HG03571 (cell line): Measurements from ENCODE around the gene ANKRD11.
"Not testable (repeated sequence)": the region's sequence is repeated elsewhere in the genome, so short reads cannot be mapped to it uniquely, and the experiment has no call there.

Experiments used
- ATAC-seq: cut with Tn5 transposase; IDR thresholded peaks from one replicate; pipeline ENCODE4 v1.9.1; 2021; ENCODE audit not compliant: unreplicated experiment

The ANKRD11 gene

GRCh38 chr16:89409161-89409711, 81.1 kb downstream of the ANKRD11 start:
- ATAC-seq = no peak

GRCh38 chr16:89408315-89408714, 82.0 kb downstream of the ANKRD11 start:
- ATAC-seq = no peak

DNA sequence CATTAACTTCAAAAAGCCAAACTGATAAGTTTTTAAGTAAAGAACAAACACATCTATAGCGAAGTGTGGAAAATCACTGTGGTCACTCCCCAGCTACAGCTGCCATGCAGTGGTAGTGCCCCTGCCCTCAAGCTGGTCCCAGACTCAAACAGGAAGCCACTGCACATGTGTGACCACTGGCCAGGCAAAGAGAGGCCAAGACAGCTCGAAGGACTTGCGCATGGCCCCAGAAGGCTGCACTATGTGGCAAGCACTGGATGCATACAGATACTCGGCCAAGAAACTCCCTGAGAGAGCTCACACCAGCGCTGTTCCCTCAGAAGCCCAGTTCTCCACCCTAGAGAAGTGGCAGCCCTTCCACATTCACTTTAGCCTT, 82.4 kb downstream of the ANKRD11 start:
- no peak for ATAC-seq

DNA sequence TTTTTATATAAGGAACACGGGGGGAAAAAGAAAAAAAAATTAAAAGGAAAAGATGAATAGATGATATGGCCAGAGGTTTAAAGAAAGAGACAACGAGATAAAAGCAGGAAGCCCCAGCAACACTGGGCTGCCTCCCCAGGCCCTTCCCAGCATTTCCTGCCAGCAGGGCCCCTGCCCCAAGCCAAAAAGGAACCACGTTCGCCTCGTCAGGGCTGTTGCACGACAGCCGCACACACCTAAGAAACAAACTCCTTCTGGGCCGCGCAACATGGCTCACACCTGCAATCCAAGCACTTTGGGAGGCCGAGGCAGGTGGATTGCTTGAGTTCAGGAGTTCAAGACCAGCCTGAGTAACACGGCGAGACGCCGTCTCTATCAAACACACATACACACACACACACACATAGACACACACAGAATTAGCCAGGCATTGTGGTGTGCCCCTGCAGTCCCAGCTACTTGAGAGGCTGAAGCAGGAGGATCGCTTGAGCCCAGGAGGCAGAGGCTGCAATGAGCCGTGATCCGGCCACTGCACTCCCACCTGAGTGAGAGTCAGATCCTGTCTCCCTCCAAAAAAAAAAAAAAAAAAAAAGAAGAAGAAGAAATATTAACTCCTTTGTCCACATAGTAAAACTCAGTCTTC, 83.0 kb downstream of the ANKRD11 start:
- ATAC-seq = no peak

DNA sequence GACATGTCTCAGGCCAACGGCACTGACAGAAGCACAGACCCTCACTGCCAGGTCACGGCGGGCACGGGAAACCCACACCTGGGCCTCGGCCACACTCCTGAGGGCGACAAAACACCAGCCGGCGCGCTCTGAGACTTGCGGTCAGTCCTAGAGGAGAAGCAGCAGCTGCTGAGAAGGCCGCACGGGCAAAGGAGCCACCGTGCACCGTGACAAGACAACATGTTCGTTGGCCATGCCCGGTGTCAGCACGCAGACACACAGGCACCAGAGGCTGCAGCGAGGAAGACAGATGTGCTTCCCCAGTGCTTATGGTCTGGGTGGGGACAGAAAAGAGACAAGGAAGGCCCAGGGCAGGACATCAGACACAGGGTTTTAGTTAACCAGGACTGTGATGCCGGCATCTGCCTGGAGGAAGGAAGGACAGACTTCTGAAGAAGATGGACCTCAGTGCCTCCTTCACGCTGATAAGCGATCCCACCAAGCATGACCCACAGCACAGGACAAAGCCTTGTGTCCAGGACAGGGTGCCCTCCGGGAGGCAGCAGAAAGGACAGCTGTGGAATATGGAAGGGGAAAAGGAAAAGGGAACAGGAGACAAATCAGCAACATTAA, 84.0 kb downstream of the ANKRD11 start:
- ATAC-seq = no peak

- no peak for ATAC-seq
Measured at GRCh38 chr16:89404561-89404960, 85.8 kb downstream of the ANKRD11 start.

DNA sequence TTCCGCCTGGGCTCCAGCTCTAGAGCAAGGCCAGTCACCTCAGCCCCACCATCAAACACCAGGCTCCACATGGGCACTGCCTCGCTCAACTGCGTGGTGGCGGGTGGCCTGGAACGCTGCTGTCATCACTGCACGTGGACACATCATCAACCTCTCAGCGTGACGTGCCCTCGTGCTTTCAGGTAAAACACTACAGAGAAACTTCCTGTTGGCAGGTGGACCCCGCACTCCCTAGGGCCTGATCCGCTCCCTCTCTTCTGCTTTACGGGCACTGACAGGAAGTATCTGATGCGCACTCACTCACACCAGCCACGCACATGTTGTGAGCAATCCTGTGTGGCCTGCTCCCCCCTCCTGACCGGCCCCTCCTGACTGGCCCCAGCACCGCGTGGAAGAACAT, 87.4 kb downstream of the ANKRD11 start:
- no peak for ATAC-seq

DNA sequence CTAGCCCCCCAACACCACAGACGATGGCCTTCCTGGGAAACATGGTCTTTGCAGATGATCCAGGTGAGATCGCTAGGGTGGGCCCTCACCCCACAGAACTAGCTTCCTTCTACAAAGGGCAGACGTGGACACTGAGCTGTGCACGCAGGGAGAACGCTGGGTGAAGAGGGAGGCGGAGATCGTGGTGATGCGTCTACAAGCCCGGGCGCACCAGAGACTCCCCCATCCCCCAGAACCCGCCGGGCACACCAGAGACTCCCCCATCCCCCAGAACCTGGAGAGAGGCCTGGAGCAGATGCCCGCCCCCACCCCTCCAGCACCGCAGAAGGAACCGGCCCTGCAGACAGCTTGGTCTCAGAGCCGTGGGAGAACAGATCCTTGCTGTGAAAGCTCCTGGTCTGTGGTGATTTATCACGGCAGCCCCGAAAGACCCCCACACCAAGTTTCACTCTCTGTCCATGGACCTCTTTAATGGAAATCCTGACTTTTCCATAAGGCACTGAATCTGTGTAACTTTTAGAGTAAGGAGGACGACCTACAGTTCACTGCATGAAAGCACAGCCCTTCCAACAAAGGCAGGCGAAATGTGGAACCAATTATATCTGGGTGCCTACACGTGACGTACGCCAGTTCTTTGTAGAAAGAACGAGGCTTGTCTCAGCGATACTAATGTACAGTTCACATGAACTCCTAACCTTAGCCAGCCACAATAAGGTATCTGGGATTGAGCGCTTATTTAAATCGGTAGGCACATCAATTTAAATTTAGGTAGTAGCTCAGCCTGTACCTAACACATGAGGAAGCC, 88.5 kb downstream of the ANKRD11 start:
- no peak for ATAC-seq

DNA sequence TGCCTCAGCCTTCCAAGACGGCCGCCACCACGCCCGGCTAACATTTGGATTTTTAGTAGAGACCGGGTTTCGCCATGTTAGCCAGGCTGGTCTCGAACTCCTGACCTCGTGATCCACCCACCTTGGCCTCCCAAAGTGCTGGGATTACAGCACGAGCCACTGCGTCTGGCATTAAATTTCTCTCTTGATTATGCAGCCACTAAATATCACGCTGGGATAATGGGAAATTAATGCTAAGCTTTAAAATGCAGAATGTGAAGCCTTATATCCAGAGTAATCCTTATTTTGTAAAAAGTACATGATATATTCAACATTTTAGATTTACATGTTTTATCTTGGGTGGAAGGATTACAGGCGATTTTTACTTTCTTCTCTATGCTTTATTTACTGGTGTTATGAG, 89.2 kb downstream of the ANKRD11 start:
- no peak for ATAC-seq

- ATAC-seq = no peak
Measured at GRCh38 chr16:89400740-89401139, 89.6 kb downstream of the ANKRD11 start.

DNA sequence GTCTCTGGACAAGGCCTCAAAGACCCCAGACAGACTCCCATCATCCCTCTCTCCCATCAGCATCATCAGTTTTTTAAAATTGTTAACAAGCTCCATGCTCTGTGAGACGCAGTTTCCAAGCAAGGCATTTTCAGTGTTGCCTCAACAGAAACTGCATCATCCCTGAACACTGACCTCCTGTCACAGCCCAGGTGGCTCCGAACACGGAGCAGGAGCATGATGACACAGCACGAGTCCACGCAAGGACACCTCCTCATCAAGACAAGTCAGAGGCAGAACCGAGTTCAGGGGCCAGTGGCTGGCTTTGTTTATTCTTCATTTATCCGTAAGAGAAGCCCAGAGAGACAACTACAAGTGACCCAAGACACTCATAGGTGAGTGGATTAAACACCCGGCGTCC, 91.4 kb downstream of the ANKRD11 start:
- no peak for ATAC-seq

- no peak for ATAC-seq
Measured at GRCh38 chr16:89397331-89397861, 93.0 kb downstream of the ANKRD11 start.

DNA sequence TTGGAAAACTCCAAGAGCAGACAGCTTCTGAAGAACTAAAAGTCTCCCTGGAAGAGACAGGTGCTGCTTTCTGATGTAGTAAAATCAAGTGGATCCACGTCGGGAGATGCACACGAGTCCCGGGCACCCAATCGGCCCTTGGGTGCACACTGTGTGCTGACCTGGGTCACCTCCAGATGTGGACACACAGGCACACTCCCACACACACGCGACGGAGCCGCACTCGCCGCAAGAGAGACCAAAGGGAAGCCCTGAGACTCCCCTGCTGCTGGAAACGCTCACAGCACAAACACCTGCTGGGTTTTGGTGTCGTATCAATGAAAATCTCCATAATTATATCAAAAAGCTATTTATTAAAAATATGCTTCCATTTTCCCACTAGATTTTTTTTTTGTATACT, 94.2 kb downstream of the ANKRD11 start:
- no peak for ATAC-seq

DNA sequence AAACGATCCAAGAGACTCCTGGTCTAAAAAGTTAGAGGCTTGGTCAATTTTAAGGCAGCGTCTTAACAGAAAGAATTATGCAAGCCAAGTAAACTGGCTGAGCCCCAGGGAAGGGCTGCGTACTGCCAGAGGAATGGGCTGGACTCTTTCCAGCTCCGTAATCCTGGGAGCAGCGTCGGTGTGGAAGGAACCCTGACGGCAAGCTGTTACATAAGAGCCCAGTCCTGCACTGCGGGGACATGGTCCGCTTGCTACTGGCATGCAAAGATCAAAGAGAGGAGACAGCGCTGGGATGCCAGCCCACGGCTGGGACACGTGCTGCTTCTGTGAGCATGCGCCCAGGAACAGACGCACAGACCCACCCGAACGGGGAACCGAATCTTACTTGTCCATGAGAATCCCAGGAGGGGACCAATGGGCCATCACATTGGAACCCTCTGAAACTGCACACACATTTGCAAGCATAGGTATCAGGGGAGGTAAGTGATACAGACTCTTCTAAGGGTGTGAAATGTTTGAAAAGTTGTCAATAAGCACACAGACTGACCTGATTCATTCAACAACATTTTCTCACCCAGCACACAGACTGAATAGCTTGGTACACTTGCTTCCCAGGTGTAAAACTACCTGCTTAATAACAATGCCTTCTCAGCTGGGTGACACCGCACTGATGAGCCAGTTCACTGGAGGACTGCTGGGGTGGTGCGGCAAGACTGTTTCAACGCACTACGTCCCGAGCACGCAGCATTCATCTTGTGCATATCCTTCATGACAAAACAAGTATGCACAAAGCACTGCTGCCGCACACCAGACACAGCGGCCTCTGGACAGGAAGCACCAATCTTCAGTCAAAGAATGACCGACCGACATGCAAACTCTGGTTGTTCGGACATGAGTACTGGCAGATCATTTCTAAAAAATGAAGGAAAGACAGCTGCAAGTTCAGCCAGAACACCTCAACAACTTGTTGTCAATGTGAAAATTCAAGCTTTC, 94.9 kb downstream of the ANKRD11 start:
- ATAC-seq = no peak

GRCh38 chr16:89393738-89394406, 96.5 kb downstream of the ANKRD11 start:
- ATAC-seq = no peak

DNA sequence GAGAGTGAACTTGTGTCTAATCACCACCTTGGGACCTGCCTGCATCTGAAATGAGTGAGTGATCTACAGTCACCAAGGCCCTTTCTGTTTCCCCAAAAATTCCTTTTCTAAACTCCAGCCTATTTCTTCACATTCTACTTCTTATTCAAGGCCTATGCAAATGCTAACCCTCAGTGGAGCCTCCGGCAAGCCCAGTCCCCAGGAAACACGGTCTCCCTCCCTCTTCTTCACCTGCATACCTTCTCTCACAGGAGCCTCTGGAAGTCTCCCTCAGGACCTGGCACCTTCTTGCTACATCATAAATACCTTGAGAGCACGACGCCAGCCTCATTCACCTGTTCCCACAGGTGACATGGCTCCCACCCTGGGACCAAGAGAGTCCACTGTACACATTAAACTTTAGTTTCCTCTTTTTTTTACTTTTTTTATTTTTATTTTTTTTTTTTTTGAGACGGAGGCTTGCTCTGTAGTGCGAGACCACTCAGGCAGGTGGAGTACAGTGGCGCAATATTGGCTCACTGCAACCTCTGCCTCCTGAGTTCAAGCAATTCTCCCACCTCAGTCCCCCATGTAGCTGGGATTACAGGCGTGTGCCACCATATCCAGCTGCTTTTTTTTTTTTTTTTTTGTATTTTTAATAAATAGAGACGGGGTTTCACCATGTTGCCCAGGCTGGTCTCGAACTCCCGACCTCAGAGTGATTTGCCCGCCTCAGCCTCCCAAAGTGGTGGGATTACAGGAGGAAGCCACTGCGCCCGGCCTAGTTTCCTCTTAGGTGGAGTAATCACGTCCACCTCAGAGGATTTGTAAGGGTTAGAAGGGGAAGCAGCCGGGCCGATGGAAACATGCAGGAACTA, 97.3 kb downstream of the ANKRD11 start:
- no peak for ATAC-seq

DNA sequence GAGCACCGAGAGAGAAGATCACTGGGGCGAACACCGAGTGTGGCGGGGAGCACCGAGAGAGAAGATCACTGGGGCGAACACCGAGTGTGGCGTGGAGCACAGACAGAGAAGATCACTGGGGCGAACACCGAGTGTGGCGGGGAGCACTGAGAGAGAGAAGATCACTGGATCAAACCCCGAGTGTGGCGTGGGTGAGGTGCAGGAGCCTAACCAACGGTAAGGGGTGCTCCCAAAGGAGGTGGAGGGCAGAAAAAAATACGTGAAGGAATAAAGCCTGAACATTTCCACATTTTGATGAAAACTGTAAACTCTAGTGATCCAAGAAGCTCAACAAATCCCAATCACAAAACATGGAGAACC, 100.2 kb downstream of the ANKRD11 start:
- ATAC-seq = not testable (repeated sequence)

GRCh38 chr16:89389504-89390223, 100.7 kb downstream of the ANKRD11 start:
- not testable (repeated sequence) for ATAC-seq
